LNCAP (cell line): ENCODE measurements around the gene DHRS12.

Experiments used
- TF ChIP-seq, protein P1 (sequence below): fragments of 450-650 bp; IDR thresholded peaks from 2 replicates; pipeline ENCODE4 v1.5.1; 2017; ENCODE audit warnings: mild to moderate bottlenecking

The DHRS12 gene

DNA sequence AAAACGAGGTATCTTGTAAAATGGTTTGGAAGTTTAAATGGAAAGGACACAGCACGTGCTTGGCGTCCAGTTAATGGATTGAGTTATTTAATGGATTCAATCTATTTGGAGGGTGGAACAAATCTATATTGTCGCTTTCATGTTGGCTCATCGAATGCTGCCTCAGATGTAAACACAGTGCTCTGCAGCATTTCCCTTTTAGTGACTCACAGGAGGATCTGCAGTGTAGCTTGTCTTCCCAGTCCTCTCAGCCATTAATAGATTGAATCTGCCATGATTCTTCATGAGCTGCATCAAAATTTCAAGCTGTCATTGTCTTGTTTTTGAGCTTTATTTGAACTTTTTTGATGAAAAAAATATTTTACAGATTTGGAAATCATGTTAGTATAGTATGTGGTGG is 44.7 kb downstream of the DHRS12 start:
- TF ChIP-seq, protein P1, sequence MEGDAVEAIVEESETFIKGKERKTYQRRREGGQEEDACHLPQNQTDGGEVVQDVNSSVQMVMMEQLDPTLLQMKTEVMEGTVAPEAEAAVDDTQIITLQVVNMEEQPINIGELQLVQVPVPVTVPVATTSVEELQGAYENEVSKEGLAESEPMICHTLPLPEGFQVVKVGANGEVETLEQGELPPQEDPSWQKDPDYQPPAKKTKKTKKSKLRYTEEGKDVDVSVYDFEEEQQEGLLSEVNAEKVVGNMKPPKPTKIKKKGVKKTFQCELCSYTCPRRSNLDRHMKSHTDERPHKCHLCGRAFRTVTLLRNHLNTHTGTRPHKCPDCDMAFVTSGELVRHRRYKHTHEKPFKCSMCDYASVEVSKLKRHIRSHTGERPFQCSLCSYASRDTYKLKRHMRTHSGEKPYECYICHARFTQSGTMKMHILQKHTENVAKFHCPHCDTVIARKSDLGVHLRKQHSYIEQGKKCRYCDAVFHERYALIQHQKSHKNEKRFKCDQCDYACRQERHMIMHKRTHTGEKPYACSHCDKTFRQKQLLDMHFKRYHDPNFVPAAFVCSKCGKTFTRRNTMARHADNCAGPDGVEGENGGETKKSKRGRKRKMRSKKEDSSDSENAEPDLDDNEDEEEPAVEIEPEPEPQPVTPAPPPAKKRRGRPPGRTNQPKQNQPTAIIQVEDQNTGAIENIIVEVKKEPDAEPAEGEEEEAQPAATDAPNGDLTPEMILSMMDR: no peak

DNA sequence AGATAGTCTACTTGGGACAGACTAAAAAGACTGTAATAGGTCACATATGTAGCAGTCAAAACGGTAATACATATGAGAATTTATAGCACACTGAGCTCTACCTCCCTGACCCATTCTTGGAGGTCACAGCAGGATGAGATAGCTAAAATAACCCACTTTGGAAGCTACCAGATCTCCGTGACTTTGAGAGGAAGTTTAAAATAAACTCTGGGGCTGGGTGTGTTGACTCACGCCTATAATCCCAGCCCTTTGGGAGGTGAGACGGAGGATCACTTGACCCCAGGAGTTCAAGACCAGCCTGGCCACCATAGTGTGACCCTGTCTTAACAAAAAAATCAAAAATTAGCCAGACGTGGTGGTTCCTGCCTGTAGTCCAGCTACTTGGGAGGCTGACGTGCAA is 45.3 kb downstream of the DHRS12 start:
- TF ChIP-seq, protein P1: no peak

DNA sequence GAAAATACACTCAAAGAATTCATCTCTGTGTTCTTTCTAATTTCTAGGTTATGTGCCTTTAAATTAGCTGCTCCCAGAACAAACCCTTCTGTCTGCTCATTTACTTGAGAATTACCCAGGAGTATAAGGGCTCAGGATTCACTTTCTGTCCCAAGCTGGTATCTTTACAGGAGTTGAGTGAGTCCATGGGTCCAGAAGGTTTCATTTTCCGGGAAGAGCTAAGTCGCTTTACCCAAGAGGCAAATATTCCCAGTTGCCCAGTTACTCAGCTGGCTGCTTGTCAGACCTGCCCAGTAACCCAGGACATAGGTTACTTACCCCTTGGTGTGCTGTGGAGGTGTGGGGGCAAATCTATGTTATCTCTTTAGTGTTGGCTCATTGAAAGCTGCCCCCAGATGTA is 47.3 kb downstream of the DHRS12 start:
- TF ChIP-seq, protein P1: no peak

DNA sequence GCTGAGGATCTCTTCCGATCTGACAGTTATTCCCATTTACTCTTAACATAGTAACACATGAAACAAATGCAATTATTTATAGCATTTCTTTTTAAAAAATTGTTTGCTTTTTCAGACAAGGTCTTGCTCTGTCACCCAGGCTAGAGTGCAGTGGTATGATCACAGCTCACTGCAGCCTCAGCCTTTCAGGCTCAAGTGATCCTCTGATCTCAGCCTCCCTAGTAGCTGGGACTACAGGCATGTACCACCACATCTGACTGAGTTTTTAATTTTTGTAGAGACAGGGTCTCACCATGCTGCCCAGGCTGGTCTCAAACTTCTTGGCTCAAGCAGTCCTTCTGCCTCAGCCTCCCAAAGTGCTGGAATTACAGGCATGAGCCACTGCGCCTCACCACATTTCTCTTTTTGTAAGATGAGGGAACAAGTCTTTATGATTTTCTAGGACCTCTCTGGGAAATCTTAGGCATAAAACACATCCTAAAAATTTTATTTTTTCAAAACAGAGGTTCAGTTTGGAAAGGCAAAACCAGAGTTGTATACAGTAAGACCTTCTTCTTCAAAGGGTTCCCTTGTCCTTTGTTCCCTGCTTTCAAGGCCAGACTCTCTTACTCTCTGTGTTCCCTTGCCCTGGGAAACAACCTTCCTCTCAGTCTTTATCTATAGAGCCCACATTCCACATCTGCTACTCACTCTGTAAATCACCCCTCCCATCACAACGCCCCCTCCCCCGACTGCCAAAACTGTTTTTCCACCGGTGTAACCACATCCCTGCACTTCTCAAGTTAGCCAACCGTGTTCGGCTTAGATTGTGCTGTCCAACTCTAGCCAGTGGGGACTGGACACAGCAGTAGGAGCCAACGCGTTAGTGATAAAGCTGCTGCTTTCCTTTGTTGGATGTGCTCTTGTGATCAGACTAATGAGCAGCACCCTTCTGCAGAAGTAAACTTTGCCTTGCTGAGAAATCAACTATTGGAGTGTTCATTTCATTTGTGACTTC is 56.2 kb downstream of the DHRS12 start:
- TF ChIP-seq, protein P1: no peak

DNA sequence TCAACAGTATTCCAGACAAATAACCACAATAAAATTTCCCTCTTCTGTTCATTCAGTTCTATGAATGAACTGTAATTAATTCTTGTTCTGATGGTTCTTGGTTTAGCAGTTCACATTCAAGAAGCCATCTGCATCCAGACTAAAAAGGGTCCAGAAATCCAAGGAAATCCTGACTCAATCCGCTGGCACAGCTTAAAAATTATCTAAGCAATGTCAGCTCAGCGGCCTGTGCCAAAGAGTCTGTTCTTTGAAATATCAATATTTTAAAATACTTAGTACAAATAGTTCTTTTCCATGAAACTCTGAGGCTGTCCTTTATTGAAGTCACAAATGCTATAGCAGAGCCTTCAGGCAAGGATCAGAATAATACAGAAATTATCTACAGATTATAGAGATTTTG is 57.2 kb downstream of the DHRS12 start:
- TF ChIP-seq, protein P1: no peak

DNA sequence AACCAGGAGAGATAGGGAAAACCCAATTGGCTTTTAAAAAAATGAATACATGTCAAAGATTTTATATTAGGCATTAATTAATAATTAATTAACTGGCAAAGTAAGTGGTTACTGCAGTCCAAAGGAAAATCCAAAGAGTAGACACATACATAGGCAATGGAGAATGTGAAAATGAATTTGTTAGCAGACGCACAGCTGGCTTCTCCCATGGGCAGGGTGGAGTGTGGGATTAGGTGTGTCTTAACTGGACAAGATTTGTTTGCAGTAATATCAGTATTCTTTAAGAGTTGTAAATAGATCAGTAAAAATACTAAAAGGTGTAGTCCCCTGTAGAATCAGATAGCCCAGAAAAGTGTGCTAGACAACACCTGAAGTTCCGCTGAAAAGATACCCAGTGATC is 58.7 kb downstream of the DHRS12 start:
- TF ChIP-seq, protein P1: no peak

DNA sequence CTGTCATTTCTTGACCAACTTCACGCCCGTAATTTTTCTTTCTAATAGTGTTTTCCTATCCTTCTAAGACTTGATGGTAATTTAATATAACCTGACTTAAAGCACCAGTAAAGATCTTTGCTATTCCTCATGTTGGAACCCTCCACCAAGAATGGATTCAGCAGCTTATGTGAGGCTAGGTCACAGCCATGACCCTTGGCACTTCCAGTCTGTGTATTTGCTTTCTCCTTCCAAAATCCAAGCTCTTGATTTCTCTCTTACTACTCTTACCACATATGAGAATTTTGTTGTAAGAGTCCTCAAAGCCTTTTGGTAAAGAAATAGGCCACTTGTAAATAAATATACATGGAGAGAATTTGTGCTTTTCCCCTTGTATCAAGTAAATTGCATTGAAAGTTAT is 61.4 kb downstream of the DHRS12 start:
- TF ChIP-seq, protein P1: no peak
